HG02678 (cell line): ENCODE measurements around the gene SRR.
"Not testable (repeated sequence)": the region's sequence is repeated elsewhere in the genome, so short reads cannot be mapped to it uniquely, and the experiment has no call there.

Experiments used
- ATAC-seq: cut with Tn5 transposase; IDR thresholded peaks from one replicate; pipeline ENCODE4 v1.9.1; 2021; ENCODE audit warnings: mild to moderate bottlenecking, moderate library complexity; ENCODE audit not compliant: unreplicated experiment

Gene SRR

GRCh38 chr17:2303204-2304188 lies at the start of gene SRR, which contains the start of gene SMG6:
Gene SRR, plus strand, starts transcription at chr17:2303950. Its CDS starts 11,611 bp downstream, at chr17:2315561.
Gene SMG6, minus strand, starts transcription at chr17:2303785. Its CDS starts 65 bp downstream, at chr17:2303720.
- peak; percentile 81 for ATAC-seq

- not testable (repeated sequence) for ATAC-seq
Measured at GRCh38 chr17:2258830-2259229, 44.9 kb upstream of the SRR start.

- peak; percentile 71 for ATAC-seq
Measured at GRCh38 chr17:2259769-2260536, 43.8 kb upstream of the SRR start.

- ATAC-seq, result no peak
Measured at GRCh38 chr17:2262135-2262587, 41.6 kb upstream of the SRR start.

- no peak for ATAC-seq
Measured at GRCh38 chr17:2263183-2264066, 40.3 kb upstream of the SRR start.

GRCh38 chr17:2264067-2264860 lies 39.5 kb upstream of the SRR start:
- ATAC-seq, result no peak

- ATAC-seq, result not testable (repeated sequence)
Measured at GRCh38 chr17:2265166-2265565, 38.6 kb upstream of the SRR start.

- peak; percentile 73 for ATAC-seq
Measured at GRCh38 chr17:2266045-2266864, 37.5 kb upstream of the SRR start.

- ATAC-seq, result no peak
Measured at GRCh38 chr17:2266865-2267228, 36.9 kb upstream of the SRR start.

GRCh38 chr17:2267354-2267753 lies 36.4 kb upstream of the SRR start:
- ATAC-seq, result no peak

- no peak for ATAC-seq
Measured at GRCh38 chr17:2271985-2272702, 31.6 kb upstream of the SRR start.

- no peak for ATAC-seq
Measured at GRCh38 chr17:2274414-2274813, 29.3 kb upstream of the SRR start.

GRCh38 chr17:2275722-2276121 lies 28.0 kb upstream of the SRR start:
- ATAC-seq, result no peak

- ATAC-seq, result no peak
Measured at GRCh38 chr17:2277429-2278170, 26.1 kb upstream of the SRR start.

GRCh38 chr17:2279707-2280106 lies 24.0 kb upstream of the SRR start:
- no peak for ATAC-seq

- no peak for ATAC-seq
Measured at GRCh38 chr17:2282297-2282873, 21.4 kb upstream of the SRR start.

GRCh38 chr17:2283302-2283701 lies 20.4 kb upstream of the SRR start:
- ATAC-seq, result no peak
